IMR-90 (cell line): ENCODE data around the gene EGLN3. TPM values are rescaled to one million over a fixed set of nuclear protein-coding genes. Genes with fewer than 3 reads are reported as not detected.

ENCODE experiments used
- ATAC-seq: fragments of 200-7000 bp; cut with Tn5 transposase; 2 replicates; pipeline ENCODE4 v1.9.1; 2020; ENCODE audit warnings: low read depth, mild to moderate bottlenecking, moderate library complexity
- BruUV-seq: library from RNA; stranded (reverse); fragments of 400-500 nt; replicated peaks from 2 replicates; lab custom pipeline; 2021; lab: Mats Ljungman, UMichigan
- CTCF ChIA-PET: fragments of 300-600 bp; formaldehyde crosslinking; extraction: SDS; loops from one replicate; lab custom pipeline; 2021; ENCODE audit warnings: antibody characterized with exemption; lab: Yijun Ruan, JAX
- POLR2A ChIA-PET: fragments of 300-600 bp; sonication (Branson Sonifier 250); formaldehyde crosslinking; loops from one replicate; lab custom pipeline; 2022; ENCODE audit warnings: antibody characterized with exemption; ENCODE audit not compliant: unreplicated experiment; lab: Charles Lee
- DNase-seq: peaks from one replicate; pipeline ENCODE4 v3.0.0; 2013
- H2AFZ ChIP-seq: replicated peaks from 2 replicates; pipeline ENCODE3; 2013; ENCODE audit warnings: low read length, mild to moderate bottlenecking; ENCODE audit not compliant: poor library complexity
- H2AK5ac ChIP-seq: 2 replicates; pipeline ENCODE4 v1.6.1; 2013; ENCODE audit warnings: low read depth, low read length, inconsistent platforms
- H2AK9ac ChIP-seq: replicated peaks from 2 replicates; pipeline ENCODE3; 2013; ENCODE audit warnings: mild to moderate bottlenecking, low read depth, low read length, moderate library complexity; ENCODE audit not compliant: poor library complexity
- H2BK120ac ChIP-seq: 2 replicates; pipeline ENCODE4 v1.6.1; 2013; ENCODE audit warnings: low read depth, low read length, inconsistent platforms
- H2BK15ac ChIP-seq: 3 replicates; pipeline ENCODE4 v1.6.1; 2013; ENCODE audit warnings: low read depth, low read length, inconsistent platforms
- H2BK20ac ChIP-seq: 2 replicates; pipeline ENCODE4 v1.6.1; 2013; ENCODE audit warnings: low read depth, mild to moderate bottlenecking, inconsistent platforms, low read length, moderate library complexity
- H2BK5ac ChIP-seq: 2 replicates; pipeline ENCODE4 v1.6.1; 2013; ENCODE audit warnings: mild to moderate bottlenecking, low read depth, low read length, inconsistent platforms; ENCODE audit not compliant: poor library complexity, severe bottlenecking
- H3K14ac ChIP-seq: replicated peaks from 2 replicates; pipeline ENCODE4 v1.6.1; 2013; ENCODE audit warnings: low read depth, low read length, inconsistent platforms
- H3K18ac ChIP-seq: 2 replicates; pipeline ENCODE4 v1.6.1; 2013; ENCODE audit warnings: low read depth, low read length, control low read depth
- H3K23ac ChIP-seq: 2 replicates; pipeline ENCODE4 v1.6.1; 2013; ENCODE audit warnings: low read depth, low read length, inconsistent platforms
- H3K27ac ChIP-seq: 2 replicates; pipeline ENCODE4 v1.5.1; 2013; ENCODE audit warnings: mild to moderate bottlenecking, control low read depth, low read length; ENCODE audit not compliant: insufficient read depth
- H3K27me3 ChIP-seq: 2 replicates; pipeline ENCODE4 v1.6.1; 2013; ENCODE audit warnings: low read length; ENCODE audit not compliant: control insufficient read depth, insufficient read depth
- H3K36me3 ChIP-seq: 2 replicates; pipeline ENCODE4 v1.6.1; 2013; ENCODE audit warnings: low read length, mixed read lengths; ENCODE audit not compliant: control insufficient read depth, insufficient read depth
- H3K4ac ChIP-seq: 2 replicates; pipeline ENCODE4 v1.6.1; 2013; ENCODE audit warnings: low read depth, low read length, inconsistent platforms
- H3K4me1 ChIP-seq: 2 replicates; pipeline ENCODE4 v1.6.1; 2013; ENCODE audit warnings: low read length, mixed read lengths; ENCODE audit not compliant: control insufficient read depth, insufficient read depth
- H3K4me2 ChIP-seq: 2 replicates; pipeline ENCODE4 v1.6.1; 2013; ENCODE audit warnings: low read depth, mild to moderate bottlenecking, control low read depth, low read length, moderate library complexity
- H3K4me3 ChIP-seq: 2 replicates; pipeline ENCODE4 v1.5.1; 2013; ENCODE audit warnings: low read depth, mild to moderate bottlenecking, control low read depth, low read length, moderate library complexity; ENCODE audit not compliant: insufficient read depth
- H3K56ac ChIP-seq: 2 replicates; pipeline ENCODE4 v1.6.1; 2013; ENCODE audit warnings: low read length, inconsistent platforms; ENCODE audit not compliant: insufficient read depth; ENCODE audit errors: extremely low read depth
- H3K79me1 ChIP-seq, 2 experiments: 2 replicates each; pipeline ENCODE4 v1.6.1; 2013; ENCODE audit warnings: low read length in 2 of 2, inconsistent platforms in 1 of 2, low read depth in 1 of 2
- H3K9ac ChIP-seq: 2 replicates; pipeline ENCODE4 v1.6.1; 2013; ENCODE audit warnings: low read depth, low read length, control low read depth
- H3K9me1 ChIP-seq: 2 replicates; pipeline ENCODE4 v1.6.1; 2013; ENCODE audit warnings: low read length, inconsistent platforms; ENCODE audit not compliant: insufficient read depth
- H3K9me3 ChIP-seq: 2 replicates; pipeline ENCODE4 v1.6.1; 2013; ENCODE audit warnings: low read length; ENCODE audit not compliant: control insufficient read depth, insufficient read depth
- H4K20me1 ChIP-seq: 2 replicates; pipeline ENCODE4 v1.6.1; 2013; ENCODE audit warnings: low read length, inconsistent platforms; ENCODE audit not compliant: insufficient read depth
- H4K5ac ChIP-seq: 2 replicates; pipeline ENCODE4 v1.6.1; 2013; ENCODE audit warnings: mild to moderate bottlenecking, low read depth, low read length, control low read depth
- H4K8ac ChIP-seq, 2 experiments: 2 replicates each; pipeline ENCODE4 v1.6.1; 2013; ENCODE audit warnings: low read depth in 2 of 2, low read length in 2 of 2, control low read depth in 1 of 2, inconsistent platforms in 1 of 2
- H4K91ac ChIP-seq: 2 replicates; pipeline ENCODE4 v1.6.1; 2013; ENCODE audit warnings: low read depth, low read length, inconsistent platforms; ENCODE audit not compliant: insufficient read depth
- CTCF ChIP-seq: conservative IDR thresholded peaks from 2 replicates; pipeline ENCODE4 v1.5.1; 2012; ENCODE audit warnings: mild to moderate bottlenecking, low read depth, low read length, improper control_type of control experiment
- ELK1 ChIP-seq: fragments of 150-350 bp; IDR thresholded peaks from 2 replicates; pipeline ENCODE4 v1.6.1; 2016; ENCODE audit warnings: low read depth, mild to moderate bottlenecking, low read length, moderate library complexity, borderline replicate concordance
- RCOR1 ChIP-seq: IDR thresholded peaks from 2 replicates; pipeline ENCODE4 v1.6.1; 2012; ENCODE audit warnings: mild to moderate bottlenecking, low read length, improper control_type of control experiment; ENCODE audit not compliant: insufficient replicate concordance
- WGBS, 2 experiments: methylation state at CpG; one replicate each; pipeline versions ENCODE4 v1.1.5 to v1.1.7; 2013; ENCODE audit warnings: missing lambda C conversion rate in 2 of 2; ENCODE audit not compliant: insufficient read length in 1 of 2; ENCODE audit errors: extremely low coverage in 2 of 2; 5-methylcytosine and 5-hydroxymethylcytosine counted together
- dilution Hi-C: fragments of 300-500 bp; cut with HindIII; formaldehyde crosslinking; loops from one replicate; pipeline ENCODE4 v1.14.3; 2018; ENCODE audit warnings: low sequenced_read_pairs; ENCODE audit not compliant: unreplicated experiment
- in situ Hi-C: fragments of 300-500 bp; cut with MboI; formaldehyde crosslinking; loops from 3 replicates; pipeline ENCODE4 v1.14.3; 2019; ENCODE audit warnings: low sequenced_read_pairs, inconsistent platforms, mixed read lengths
- intact Hi-C: fragments of 100-400 bp; cut with micrococcal nuclease; formaldehyde crosslinking; loops from 2 replicates; pipeline ENCODE4 v1.10.0; 2022
- polyA plus RNA-seq, 3 experiments: library from polyadenylated mRNA; depleted of rRNA; stranded (reverse); fragments of >200 nt; gene quantifications; 2 replicates each; pipeline ENCODE4 v1.2.3, GENCODE V29; 2012; ENCODE audit warnings: low replicate concordance in 1 of 3
- total RNA-seq: library from RNA; depleted of rRNA; stranded (reverse); fragments of >200 nt; gene quantifications from 2 replicates; pipeline ENCODE4 v1.2.3, GENCODE V29; 2012

Gene EGLN3
- total and polyA plus RNA-seq, 2 of the 4 experiments (the other 2 are of a cell fraction), result under 0.01 to 0.03 TPM

- intact Hi-C loops, result no loop called here
- H4K8ac ChIP-seq, result no peak overlapping the region
- 100% methylated on average over 1 of the region's 8 CpGs; no CpG with 5 or more reads in 1 of the 2 experiments for WGBS, 2 experiments
- H2BK120ac ChIP-seq, result no peak overlapping the region
- H3K27me3 ChIP-seq, result no peaks in the 10 kb centered on the region
- no peak overlapping the region for H2AFZ ChIP-seq
- in situ Hi-C loops, result no loop called here
- no peak overlapping the region for H4K91ac ChIP-seq
- no peak overlapping the region for H3K4me2 ChIP-seq
- no peak overlapping the region for H3K4me3 ChIP-seq
- CTCF ChIA-PET, result no interaction called here
- ATAC-seq (no peak), DNase-seq (no peak)
- no peak overlapping the region for H2BK5ac ChIP-seq
- BruUV-seq, result no TSS peak
- H4K20me1 ChIP-seq, result no peaks in the 10 kb centered on the region
- H3K18ac ChIP-seq, result no peak overlapping the region
- no peak overlapping the region for H3K14ac ChIP-seq
- no peak overlapping the region for H2BK15ac ChIP-seq
- no peaks in the 10 kb centered on the region for H3K36me3 ChIP-seq
- POLR2A ChIA-PET, result no interaction called here
- TF ChIP-seq ELK1, result no peak
- no peak for TF ChIP-seq CTCF
- TF ChIP-seq RCOR1, result no peak
- no peak overlapping the region for H4K5ac ChIP-seq
- H3K4ac ChIP-seq, result no peak overlapping the region
- no peak overlapping the region for H2AK5ac ChIP-seq
- H3K4me1 ChIP-seq, result no peaks in the 10 kb centered on the region
- no peak overlapping the region for H3K9ac ChIP-seq
- H3K9me3 ChIP-seq, result no peaks in the 10 kb centered on the region
- dilution Hi-C loops, result no loop called here
- no peak overlapping the region for H3K27ac ChIP-seq
- H2AK9ac ChIP-seq, result no peak overlapping the region
- no peak overlapping the region for H2BK20ac ChIP-seq
- no peak overlapping the region for H3K56ac ChIP-seq
- H3K23ac ChIP-seq, result no peak overlapping the region
- no peaks in the 10 kb centered on the region for H3K79me1 ChIP-seq
- no peaks in the 10 kb centered on the region for H3K9me1 ChIP-seq
These were observed 40.4 kb downstream of the EGLN3 start for GRCh38 chr14:33910435-33910834.
